Measurements from ENCODE around the gene PGRMC1. TPM values are rescaled to one million over a fixed set of nuclear protein-coding genes. Genes with fewer than 3 reads are reported as not detected.

Gene PGRMC1
- total and polyA plus RNA-seq, 9 of the 15 experiments (the other 6 are each of a cell fraction or from before 2014, with no cell fraction given) = 27.4 to 115 (median 90.3) TPM

DNA sequence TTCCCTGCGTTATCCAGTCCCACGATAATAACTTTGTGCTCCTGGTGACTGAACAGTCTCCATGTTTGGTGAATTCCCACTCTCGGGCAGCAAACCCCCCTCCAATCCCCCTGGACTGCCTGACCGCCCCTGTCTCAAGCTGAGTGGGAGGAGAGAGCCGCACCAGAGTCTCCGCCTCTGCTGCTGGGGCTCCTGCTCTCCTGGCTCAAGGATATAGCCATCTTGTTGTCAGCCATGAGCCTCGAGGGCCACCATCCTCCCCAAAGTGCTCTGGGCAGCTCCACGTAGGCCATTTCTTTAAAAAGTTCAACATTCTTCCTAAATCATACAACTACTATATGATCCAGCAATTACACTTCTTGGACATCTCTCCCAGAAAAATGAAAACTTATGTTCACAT, 49.3 kb upstream of the PGRMC1 start:
- intact Hi-C loops (cut with micrococcal nuclease) = no loop called here
- CTCF ChIA-PET (ENCODE audit: low intra/inter-chr PET ratio) = no interaction called here
- POLR2A ChIA-PET = interaction anchor here (1.0 kb wide), 1 partner anchor 50 kb away, joined by 3 read pairs; no protein-coding TSS in a partner anchor

More for the DNA sequence above, 49.3 kb upstream of the PGRMC1 start:
- no peaks in the 10 kb centered on the region for H3K9me3 ChIP-seq (replicated peaks; ENCODE audit: control insufficient read depth, insufficient read depth, low read depth, low read length)
- no TSS peak for BruUV-seq (replicated peaks)
- WGBS (ENCODE audit: insufficient coverage, low coverage, missing lambda C conversion rate) = 10% methylated on average over 6 of the region's 8 CpGs
- no peaks in the 10 kb centered on the region for H3K36me3 ChIP-seq (ENCODE audit: control insufficient read depth, insufficient read depth, low read length)
- ATAC-seq (peak; percentile 72), FAIRE-seq (no peak), DNase-seq (ENCODE audit: extremely low read depth in 1 of 4, low spot score in 3 of 4) (no peak)
- TF ChIP-seq, protein P1, sequence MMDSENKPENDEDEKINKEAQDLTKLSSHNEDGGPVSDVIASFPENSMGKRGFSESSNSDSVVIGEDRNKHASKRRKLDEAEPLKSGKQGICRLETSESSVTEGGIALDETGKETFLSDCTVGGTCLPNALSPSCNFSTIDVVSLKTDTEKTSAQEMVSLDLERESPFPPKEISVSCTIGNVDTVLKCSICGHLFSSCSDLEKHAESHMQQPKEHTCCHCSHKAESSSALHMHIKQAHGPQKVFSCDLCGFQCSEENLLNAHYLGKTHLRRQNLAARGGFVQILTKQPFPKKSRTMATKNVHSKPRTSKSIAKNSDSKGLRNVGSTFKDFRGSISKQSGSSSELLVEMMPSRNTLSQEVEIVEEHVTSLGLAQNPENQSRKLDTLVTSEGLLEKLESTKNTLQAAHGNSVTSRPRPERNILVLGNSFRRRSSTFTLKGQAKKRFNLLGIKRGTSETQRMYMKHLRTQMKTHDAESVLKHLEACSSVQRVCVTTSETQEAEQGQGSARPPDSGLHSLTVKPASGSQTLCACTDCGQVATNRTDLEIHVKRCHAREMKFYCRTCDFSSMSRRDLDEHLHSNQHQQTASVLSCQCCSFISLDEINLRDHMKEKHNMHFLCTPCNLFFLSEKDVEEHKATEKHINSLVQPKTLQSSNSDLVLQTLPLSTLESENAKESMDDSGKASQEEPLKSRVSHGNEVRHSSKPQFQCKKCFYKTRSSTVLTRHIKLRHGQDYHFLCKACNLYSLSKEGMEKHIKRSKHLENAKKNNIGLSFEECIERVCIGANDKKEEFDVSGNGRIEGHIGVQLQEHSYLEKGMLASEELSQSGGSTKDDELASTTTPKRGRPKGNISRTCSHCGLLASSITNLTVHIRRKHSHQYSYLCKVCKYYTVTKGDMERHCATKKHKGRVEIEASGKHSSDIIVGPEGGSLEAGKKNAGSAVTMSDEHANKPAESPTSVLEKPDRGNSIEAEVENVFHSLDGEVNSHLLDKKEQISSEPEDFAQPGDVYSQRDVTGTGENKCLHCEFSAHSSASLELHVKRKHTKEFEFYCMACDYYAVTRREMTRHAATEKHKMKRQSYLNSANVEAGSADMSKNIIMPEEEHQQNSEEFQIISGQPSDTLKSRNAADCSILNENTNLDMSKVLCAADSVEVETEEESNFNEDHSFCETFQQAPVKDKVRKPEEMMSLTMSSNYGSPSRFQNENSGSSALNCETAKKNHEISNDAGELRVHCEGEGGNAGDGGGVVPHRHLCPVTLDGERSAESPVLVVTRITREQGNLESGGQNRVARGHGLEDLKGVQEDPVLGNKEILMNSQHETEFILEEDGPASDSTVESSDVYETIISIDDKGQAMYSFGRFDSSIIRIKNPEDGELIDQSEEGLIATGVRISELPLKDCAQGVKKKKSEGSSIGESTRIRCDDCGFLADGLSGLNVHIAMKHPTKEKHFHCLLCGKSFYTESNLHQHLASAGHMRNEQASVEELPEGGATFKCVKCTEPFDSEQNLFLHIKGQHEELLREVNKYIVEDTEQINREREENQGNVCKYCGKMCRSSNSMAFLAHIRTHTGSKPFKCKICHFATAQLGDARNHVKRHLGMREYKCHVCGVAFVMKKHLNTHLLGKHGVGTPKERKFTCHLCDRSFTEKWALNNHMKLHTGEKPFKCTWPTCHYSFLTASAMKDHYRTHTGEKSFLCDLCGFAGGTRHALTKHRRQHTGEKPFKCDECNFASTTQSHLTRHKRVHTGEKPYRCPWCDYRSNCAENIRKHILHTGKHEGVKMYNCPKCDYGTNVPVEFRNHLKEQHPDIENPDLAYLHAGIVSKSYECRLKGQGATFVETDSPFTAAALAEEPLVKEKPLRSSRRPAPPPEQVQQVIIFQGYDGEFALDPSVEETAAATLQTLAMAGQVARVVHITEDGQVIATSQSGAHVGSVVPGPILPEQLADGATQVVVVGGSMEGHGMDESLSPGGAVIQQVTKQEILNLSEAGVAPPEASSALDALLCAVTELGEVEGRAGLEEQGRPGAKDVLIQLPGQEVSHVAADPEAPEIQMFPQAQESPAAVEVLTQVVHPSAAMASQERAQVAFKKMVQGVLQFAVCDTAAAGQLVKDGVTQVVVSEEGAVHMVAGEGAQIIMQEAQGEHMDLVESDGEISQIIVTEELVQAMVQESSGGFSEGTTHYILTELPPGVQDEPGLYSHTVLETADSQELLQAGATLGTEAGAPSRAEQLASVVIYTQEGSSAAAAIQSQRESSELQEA (IDR thresholded peaks at IDR 0.05; ENCODE audit: low read depth) = peak; percentile 83
- TF ChIP-seq STAT5A (IDR thresholded peaks at IDR 0.05; ENCODE audit: borderline replicate concordance, low read length) = no peak
- no peak for TF ChIP-seq HES1 (IDR thresholded peaks at IDR 0.05; ENCODE audit: low read depth)
- peak in 1 of 3 experiments; percentile 28 for TF ChIP-seq YY1 (IDR thresholded peaks at IDR 0.05; ENCODE audit: borderline replicate concordance in 1 of 3, control insufficient read depth in 1 of 3, extremely low read depth in 1 of 3, insufficient read depth in 3 of 3, insufficient read length in 1 of 3, insufficient replicate concordance in 2 of 3, low read depth in 1 of 3, low read length in 2 of 3)
- no peaks in the 10 kb centered on the region for H3K9me1 ChIP-seq (ENCODE audit: control insufficient read depth, insufficient read depth, low read length)
- no peaks in the 10 kb centered on the region for H4K20me1 ChIP-seq (replicated peaks; ENCODE audit: control insufficient read depth, insufficient read depth, low read length)
- H3K4me3 ChIP-seq = no peak overlapping the region
- peak overlapping the region; percentile 25; the same call in 1 of the 2 replicates for H3K4me2 ChIP-seq (ENCODE audit: insufficient read depth, low read length)
- no peak overlapping the region for H3K9ac ChIP-seq (ENCODE audit: insufficient read depth in 1 of 2, low read depth in 2 of 2, low read length in 2 of 2)
- peaks cover 0 to 8% of the 10 kb centered on the region in 2 experiments; a peak in 2 of 5 replicates for H3K27me3 ChIP-seq (ENCODE audit: control insufficient read depth in 2 of 2, insufficient read depth in 2 of 2, low read length in 2 of 2)
- H3K4me1 ChIP-seq (replicated peaks in 1 of 2; ENCODE audit: control insufficient read depth in 2 of 2, insufficient read depth in 2 of 2, low read length in 2 of 2) = peaks cover 0 to 3% of the 10 kb centered on the region in 2 experiments; a peak in 2 of 5 replicates
- no peak overlapping the region for H3K27ac ChIP-seq (ENCODE audit: extremely low read depth, low read depth, low read length)
- H3K79me2 ChIP-seq (ENCODE audit: control insufficient read depth, insufficient read depth, low read length) = no peaks in the 10 kb centered on the region
- H2AFZ ChIP-seq (ENCODE audit: low read depth, low read length) = peak overlapping the region; percentile 87
- in situ Hi-C loops (cut with MboI) = no loop called here

Data from K562 (cell line).